ENCODE data around the gene KHDRBS2. TPM values are rescaled to one million over a fixed set of nuclear protein-coding genes. Genes with fewer than 3 reads are reported as not detected.

The KHDRBS2 gene
- total and polyA plus RNA-seq, 2 donors (not counting 3 experiments of a cell fraction or from before 2014, with no cell fraction given): not detected

DNA sequence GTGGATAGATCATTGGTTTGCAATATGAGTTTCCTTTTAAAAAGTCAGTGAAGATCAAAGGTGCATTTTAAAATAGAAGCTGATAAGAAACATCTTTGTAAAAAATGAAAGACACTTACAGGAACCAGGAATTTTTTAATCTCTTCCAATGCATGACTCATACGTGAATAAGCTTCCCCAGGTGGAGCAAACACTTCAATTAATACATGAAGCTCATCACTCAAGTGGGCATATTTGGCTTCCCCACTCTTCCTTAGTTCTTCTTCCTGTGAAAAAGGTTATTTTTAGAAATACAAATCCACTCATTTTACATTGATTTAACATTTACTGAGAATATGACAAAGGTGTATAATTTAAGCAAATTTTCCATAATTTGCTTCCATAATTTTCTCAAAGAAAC, 308.1 kb downstream of the KHDRBS2 start:
- ChIA-PET POLR2A (no interaction called here), CTCF (no interaction called here)
- H3K9ac ChIP-seq (replicated peaks; ENCODE audit: extremely low read depth, insufficient read depth, low read length): no peak overlapping the region
- TF ChIP-seq MYC (IDR thresholded peaks at IDR 0.05; ENCODE audit: low read depth, low read length) (no peak), GATA2 (IDR thresholded peaks at IDR 0.05; ENCODE audit: insufficient read depth, insufficient read length, low read depth, low read length) (no peak), JUN (IDR thresholded peaks at IDR 0.05; ENCODE audit: borderline replicate concordance, insufficient read depth, insufficient read length, low read depth) (peak; percentile 8), EZH2 (IDR thresholded peaks at IDR 0.05; ENCODE audit: borderline replicate concordance, low read depth, low read length, severe bottlenecking) (no peak), POLR2A (IDR thresholded peaks at IDR 0.05; ENCODE audit: low read depth, low read length) (no peak), MAX (IDR thresholded peaks at IDR 0.05; ENCODE audit: insufficient read depth, insufficient read length) (no peak), FOS (IDR thresholded peaks at IDR 0.05; ENCODE audit: borderline replicate concordance, insufficient read depth, low read length) (no peak)
- intact Hi-C loops (cut with micrococcal nuclease): no loop called here
- BruUV-seq (replicated peaks): no TSS peak
- no peak overlapping the region for H3K27ac ChIP-seq (ENCODE audit: insufficient read depth, low read depth, low read length)
- H3K4me3 ChIP-seq (replicated peaks in 1 of 3; ENCODE audit: insufficient read depth in 1 of 3, low read depth in 1 of 3, low read length in 3 of 3): no peak overlapping the region
- no peak for FAIRE-seq
- H3K79me2 ChIP-seq (ENCODE audit: control insufficient read depth, insufficient read depth, low read length): no peaks in the 10 kb centered on the region
- no peaks in the 10 kb centered on the region for H3K9me1 ChIP-seq (replicated peaks; ENCODE audit: control insufficient read depth, extremely low read depth, insufficient read depth, low read length)
- H3K36me3 ChIP-seq (ENCODE audit: control insufficient read depth in 2 of 2, extremely low read depth in 1 of 2, insufficient read depth in 2 of 2, low read length in 2 of 2): no peaks in the 10 kb centered on the region
- no peaks in the 10 kb centered on the region for H3K27me3 ChIP-seq (ENCODE audit: control insufficient read depth in 2 of 2, insufficient read depth in 2 of 2, low read length in 2 of 2)
- H3K4me2 ChIP-seq (ENCODE audit: insufficient read depth, low read length): no peak overlapping the region
- DNase-seq (ENCODE audit: low read depth, low spot score): no peak
- H3K4me1 ChIP-seq (ENCODE audit: control insufficient read depth, extremely low read depth, insufficient read depth, low read length): no peaks in the 10 kb centered on the region
- H4K20me1 ChIP-seq (replicated peaks; ENCODE audit: control insufficient read depth, extremely low read depth, insufficient read depth, low read length): no peaks in the 10 kb centered on the region
- dilution Hi-C loops (cut with MboI; ENCODE audit: extremely low pct_ligation_motif_present, low sequenced_read_pairs): no loop called here
- peaks cover 4% of the 10 kb centered on the region for H3K9me3 ChIP-seq (replicated peaks; ENCODE audit: control insufficient read depth, insufficient read depth, low read length)
- no peak overlapping the region for H2AFZ ChIP-seq (ENCODE audit: low read depth, low read length)

- intact Hi-C loops (cut with micrococcal nuclease) (no loop called here), dilution Hi-C loops (cut with MboI; ENCODE audit: extremely low pct_ligation_motif_present, low sequenced_read_pairs) (no loop called here)
- Histone ChIP-seq H4K20me1 (replicated peaks; ENCODE audit: control insufficient read depth, extremely low read depth, insufficient read depth, low read length) (no peaks in the 10 kb centered on the region), H3K9ac (replicated peaks; ENCODE audit: extremely low read depth, insufficient read depth, low read length) (no peak overlapping the region), H3K79me2 (ENCODE audit: control insufficient read depth, insufficient read depth, low read length) (no peaks in the 10 kb centered on the region), H3K27me3 (ENCODE audit: control insufficient read depth in 2 of 2, insufficient read depth in 2 of 2, low read length in 2 of 2) (no peaks in the 10 kb centered on the region), H3K4me3 (replicated peaks in 1 of 3; ENCODE audit: insufficient read depth in 1 of 3, low read depth in 1 of 3, low read length in 3 of 3) (no peak overlapping the region), H3K36me3 (ENCODE audit: control insufficient read depth in 2 of 2, extremely low read depth in 1 of 2, insufficient read depth in 2 of 2, low read length in 2 of 2) (no peaks in the 10 kb centered on the region), H3K4me2 (ENCODE audit: insufficient read depth, low read length) (no peak overlapping the region), H2AFZ (ENCODE audit: low read depth, low read length) (no peak overlapping the region), H3K9me1 (replicated peaks; ENCODE audit: control insufficient read depth, extremely low read depth, insufficient read depth, low read length) (no peaks in the 10 kb centered on the region), H3K4me1 (ENCODE audit: control insufficient read depth, extremely low read depth, insufficient read depth, low read length) (no peaks in the 10 kb centered on the region), H3K27ac (ENCODE audit: insufficient read depth, low read depth, low read length) (no peak overlapping the region), H3K9me3 (replicated peaks; ENCODE audit: control insufficient read depth, insufficient read depth, low read length) (peaks cover 4% of the 10 kb centered on the region)
- no peak for FAIRE-seq
- no peak for DNase-seq (ENCODE audit: low read depth, low spot score)
- TF ChIP-seq JUN (IDR thresholded peaks at IDR 0.05; ENCODE audit: borderline replicate concordance, insufficient read depth, insufficient read length, low read depth) (no peak), EZH2 (IDR thresholded peaks at IDR 0.05; ENCODE audit: borderline replicate concordance, low read depth, low read length, severe bottlenecking) (no peak), MAX (IDR thresholded peaks at IDR 0.05; ENCODE audit: insufficient read depth, insufficient read length) (no peak), POLR2AphosphoS5 (IDR thresholded peaks at IDR 0.05; ENCODE audit: insufficient read depth, low read depth, low read length) (no peak), MYC (IDR thresholded peaks at IDR 0.05; ENCODE audit: low read depth, low read length) (no peak), POLR2A (IDR thresholded peaks at IDR 0.05; ENCODE audit: low read depth, low read length) (no peak)
- CTCF ChIA-PET: no interaction called here
- POLR2A ChIA-PET: no interaction called here
- BruUV-seq (replicated peaks): no TSS peak
These were observed 308.9 kb downstream of the KHDRBS2 start for GRCh38 chr6:61977099-61977498.

Data from endothelial cell of umbilical vein (primary cell).